Breast epithelium (tissue), 4 donors: ENCODE results near the gene PLCL2. TPM values are rescaled to one million over a fixed set of nuclear protein-coding genes. Genes with fewer than 3 reads are reported as not detected.
"Not testable (repeated sequence)": the region's sequence is repeated elsewhere in the genome, so short reads cannot be mapped to it uniquely, and the experiment has no call there.

Source experiments
- DNase-seq, 2 donors: peaks; one replicate each; pipeline ENCODE4 v3.0.0-alpha.2; 2019; ENCODE audit warnings: low spot score in 2 of 2
- H3K27ac ChIP-seq, 2 donors: fragments of 200-600 bp; sonication (generic) in 1 of 2; one replicate each; pipeline ENCODE4 v1.5.1; 2016 to 2019; ENCODE audit warnings: mild to moderate bottlenecking in 1 of 2
- H3K27me3 ChIP-seq, 2 donors: fragments of 200-600 bp; sonication (generic) in 1 of 2; one replicate each; pipeline versions ENCODE4 v1.5.1 to v1.6.0; 2017 to 2019; ENCODE audit warnings: control low read depth in 1 of 2, mild to moderate bottlenecking in 1 of 2
- H3K36me3 ChIP-seq: fragments of 200-600 bp; one replicate; pipeline ENCODE4 v1.5.1; 2019
- H3K4me1 ChIP-seq, 2 donors: fragments of 200-600 bp; sonication (generic); one replicate each; pipeline ENCODE4 v1.5.1; 2016 to 2019; ENCODE audit warnings: control low read depth in 1 of 2
- H3K4me3 ChIP-seq, 3 donors: fragments of 200-600 bp; sonication (generic); 1 replicate in 2 of 3; 2 replicates in 1 of 3; pipeline ENCODE4 v1.5.1; 2016 to 2019; ENCODE audit warnings: mild to moderate bottlenecking in 3 of 3, moderate library complexity in 2 of 3
- H3K9me3 ChIP-seq, 2 donors: fragments of 200-600 bp; sonication (generic) in 1 of 2; one replicate each; pipeline ENCODE4 v1.5.1; 2016 to 2019; ENCODE audit warnings: control low read depth in 1 of 2
- POLR2A ChIP-seq: fragments of 450-650 bp; IDR thresholded peaks from one replicate; pipeline ENCODE4 v1.6.1; 2016; ENCODE audit warnings: antibody characterized with exemption, mild to moderate bottlenecking, moderate library complexity
- POLR2AphosphoS5 ChIP-seq, 3 donors: sonication (generic); formaldehyde crosslinking; IDR thresholded peaks; one replicate each; pipeline ENCODE4 v1.6.1; 2017; ENCODE audit warnings: antibody characterized with exemption in 3 of 3
- intact Hi-C: fragments of 100-400 bp; cut with DNase I; formaldehyde crosslinking; loops from one replicate; pipeline ENCODE4 v1.15.1; 2023; ENCODE audit warnings: low total_unique reads
- total RNA-seq, 3 donors: library from RNA; depleted of rRNA; stranded (reverse); fragments of >200 nt; gene quantifications; one replicate each; pipeline ENCODE4 v1.1.0, GENCODE V29; 2016
- TF ChIP-seq, protein P1 (sequence below), 3 donors: fragments of 450-650 bp; IDR thresholded peaks; one replicate each; pipeline ENCODE4 v1.5.1; 2016 to 2017; ENCODE audit warnings: antibody characterized with exemption in 3 of 3, mild to moderate bottlenecking in 3 of 3, moderate library complexity in 3 of 3

PLCL2 gene
- total RNA-seq, 3 donors from 2014 or later = 7.8 to 21.9 (median 17.0) TPM

DNA sequence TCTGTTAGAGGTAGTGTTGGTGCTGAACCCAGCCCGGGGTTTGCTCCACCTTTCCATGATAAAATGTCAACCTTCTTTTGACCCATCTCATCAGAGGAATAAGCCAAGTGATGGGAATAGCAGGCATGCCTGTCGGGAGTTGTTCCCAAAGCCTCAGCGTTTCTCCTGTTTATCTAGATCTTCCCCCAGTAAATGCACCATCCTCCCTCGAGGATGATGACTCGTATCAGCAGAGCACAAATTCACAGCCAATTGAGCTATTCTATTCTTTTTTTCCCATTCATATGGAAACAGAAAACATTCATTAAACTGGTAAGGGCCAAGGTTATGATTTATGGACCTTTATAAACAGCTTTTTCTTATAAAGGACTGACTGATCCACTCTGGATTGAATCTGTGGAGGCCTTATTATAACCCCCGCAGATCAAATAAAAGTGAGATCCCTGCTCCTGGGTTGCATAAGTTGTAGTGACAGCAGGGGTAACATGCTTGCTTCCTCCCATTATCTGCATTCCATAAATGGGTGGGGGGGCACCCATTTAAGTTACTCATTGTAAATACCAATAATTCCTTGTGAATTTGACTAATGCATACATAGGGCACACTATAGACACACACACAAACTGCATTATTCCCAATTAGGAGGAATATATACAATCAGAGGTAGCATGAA, 207.3 kb downstream of the PLCL2 start:
- Histone ChIP-seq H3K9me3 (no peaks in the 10 kb centered on the region), H3K4me3 (no peak overlapping the region), H3K27me3 (no peaks in the 10 kb centered on the region), H3K36me3 (no peaks in the 10 kb centered on the region), H3K4me1 (no peaks in the 10 kb centered on the region), H3K27ac (no peak overlapping the region)
- no peak for DNase-seq
- intact Hi-C loops = no loop called here
- TF ChIP-seq, protein P1, sequence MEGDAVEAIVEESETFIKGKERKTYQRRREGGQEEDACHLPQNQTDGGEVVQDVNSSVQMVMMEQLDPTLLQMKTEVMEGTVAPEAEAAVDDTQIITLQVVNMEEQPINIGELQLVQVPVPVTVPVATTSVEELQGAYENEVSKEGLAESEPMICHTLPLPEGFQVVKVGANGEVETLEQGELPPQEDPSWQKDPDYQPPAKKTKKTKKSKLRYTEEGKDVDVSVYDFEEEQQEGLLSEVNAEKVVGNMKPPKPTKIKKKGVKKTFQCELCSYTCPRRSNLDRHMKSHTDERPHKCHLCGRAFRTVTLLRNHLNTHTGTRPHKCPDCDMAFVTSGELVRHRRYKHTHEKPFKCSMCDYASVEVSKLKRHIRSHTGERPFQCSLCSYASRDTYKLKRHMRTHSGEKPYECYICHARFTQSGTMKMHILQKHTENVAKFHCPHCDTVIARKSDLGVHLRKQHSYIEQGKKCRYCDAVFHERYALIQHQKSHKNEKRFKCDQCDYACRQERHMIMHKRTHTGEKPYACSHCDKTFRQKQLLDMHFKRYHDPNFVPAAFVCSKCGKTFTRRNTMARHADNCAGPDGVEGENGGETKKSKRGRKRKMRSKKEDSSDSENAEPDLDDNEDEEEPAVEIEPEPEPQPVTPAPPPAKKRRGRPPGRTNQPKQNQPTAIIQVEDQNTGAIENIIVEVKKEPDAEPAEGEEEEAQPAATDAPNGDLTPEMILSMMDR (IDR thresholded peaks at IDR 0.05) = no peak
- TF ChIP-seq POLR2AphosphoS5 (IDR thresholded peaks at IDR 0.05) = no peak
- no peak for TF ChIP-seq POLR2A

DNA sequence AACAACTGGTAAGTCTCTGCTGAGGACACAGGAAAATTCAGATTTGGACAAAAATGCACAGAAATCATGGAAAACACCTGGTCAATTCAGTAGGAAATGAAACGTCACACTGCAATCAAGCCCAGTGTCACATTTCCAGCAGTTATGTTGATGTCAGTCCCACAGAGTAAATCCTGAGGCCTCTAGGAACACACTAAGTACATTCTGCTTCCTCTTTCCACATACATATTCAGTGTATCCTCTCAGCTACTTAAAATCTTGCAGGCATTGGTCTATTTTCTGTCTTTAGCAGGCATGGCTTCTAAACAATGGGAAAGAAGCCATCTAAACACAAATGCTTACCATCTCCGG, 207.8 kb downstream of the PLCL2 start:
- no peak for DNase-seq
- no peak overlapping the region for H3K4me3 ChIP-seq
- H3K27me3 ChIP-seq = no peaks in the 10 kb centered on the region
- H3K9me3 ChIP-seq = no peaks in the 10 kb centered on the region
- no peaks in the 10 kb centered on the region for H3K4me1 ChIP-seq
- H3K36me3 ChIP-seq = no peaks in the 10 kb centered on the region
- TF ChIP-seq, protein P1 (IDR thresholded peaks at IDR 0.05) = no peak
- TF ChIP-seq POLR2AphosphoS5 (IDR thresholded peaks at IDR 0.05) = no peak
- no peak for TF ChIP-seq POLR2A
- intact Hi-C loops = no loop called here
- H3K27ac ChIP-seq = no peak overlapping the region

DNA sequence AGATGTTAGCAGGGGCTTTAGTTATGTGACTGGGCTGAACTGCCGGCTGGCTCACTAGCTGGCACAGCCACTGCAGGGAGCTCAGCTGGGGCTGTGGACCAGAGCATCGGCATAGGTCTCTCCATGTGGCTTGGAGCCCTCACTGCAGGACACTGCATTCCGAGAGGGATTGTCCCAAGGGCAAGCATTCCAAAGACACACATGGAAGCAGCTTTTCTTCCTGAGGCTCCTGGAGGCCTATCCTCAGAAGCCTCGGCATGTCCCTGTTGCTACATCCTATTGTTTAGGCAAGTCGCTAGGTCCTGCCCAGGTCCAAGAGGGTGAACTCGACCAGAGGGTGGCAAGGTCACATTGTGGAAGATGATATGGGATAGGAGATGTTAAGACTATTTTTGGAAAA, 209.8 kb downstream of the PLCL2 start:
- no peak for DNase-seq
- Histone ChIP-seq H3K27ac (no peak overlapping the region), H3K9me3 (no peaks in the 10 kb centered on the region), H3K36me3 (no peaks in the 10 kb centered on the region), H3K4me1 (no peaks in the 10 kb centered on the region), H3K4me3 (no peak overlapping the region), H3K27me3 (no peaks in the 10 kb centered on the region)
- intact Hi-C loops = no loop called here
- TF ChIP-seq, protein P1 (IDR thresholded peaks at IDR 0.05) = no peak
- TF ChIP-seq POLR2A (no peak), POLR2AphosphoS5 (IDR thresholded peaks at IDR 0.05) (no peak)

DNA sequence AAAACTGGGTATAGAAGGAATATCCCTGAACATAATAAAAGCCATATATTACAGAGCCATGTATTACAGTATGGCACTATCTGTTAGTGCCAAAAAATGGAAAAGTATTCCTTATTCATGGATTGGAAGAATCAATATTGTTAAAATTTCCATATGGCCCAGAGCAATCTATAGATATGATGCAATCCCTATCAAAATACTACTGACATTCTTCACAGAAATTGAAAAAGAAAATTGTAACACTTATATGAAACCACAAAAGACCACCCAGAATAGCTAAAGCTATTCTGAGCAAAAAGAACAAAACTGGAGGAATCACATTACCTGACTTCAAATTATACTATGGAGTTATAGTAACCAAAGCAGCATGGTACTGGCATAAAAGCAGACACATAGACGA, 218.8 kb downstream of the PLCL2 start:
- H3K4me1 ChIP-seq = no peaks in the 10 kb centered on the region
- no peak overlapping the region for H3K4me3 ChIP-seq
- no peaks in the 10 kb centered on the region for H3K36me3 ChIP-seq
- H3K9me3 ChIP-seq = peaks cover 0 to 9% of the 10 kb centered on the region in 2 donors
- intact Hi-C loops = no loop called here
- H3K27me3 ChIP-seq = no peaks in the 10 kb centered on the region
- TF ChIP-seq, protein P1 (IDR thresholded peaks at IDR 0.05) = no peak
- no peak overlapping the region for H3K27ac ChIP-seq
- no peak for DNase-seq

DNA sequence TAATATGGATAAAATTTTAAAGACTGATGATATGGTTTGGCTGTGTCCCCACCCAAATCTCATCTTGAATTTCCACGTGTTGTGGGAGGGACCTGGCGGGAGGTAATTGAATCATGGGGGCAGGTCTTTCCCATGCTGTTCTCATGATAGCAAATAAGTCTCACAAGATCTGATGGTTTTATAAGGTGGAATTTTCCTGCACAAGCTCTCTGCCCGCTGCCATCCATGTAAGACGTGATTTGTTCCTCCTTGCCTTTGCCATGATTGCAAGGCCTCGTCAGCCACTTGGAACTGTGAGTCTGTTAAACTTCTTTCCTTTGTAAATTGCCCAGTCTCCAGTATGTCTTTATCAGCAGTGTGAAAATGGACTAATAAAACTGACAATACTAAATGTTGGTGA, 222.0 kb downstream of the PLCL2 start:
- DNase-seq, intact Hi-C loops, H3K4me1 ChIP-seq, H3K27me3 ChIP-seq, H3K4me3 ChIP-seq, H3K36me3 ChIP-seq, H3K9me3 ChIP-seq, H3K27ac ChIP-seq: not testable (repeated sequence)
